HCT116 (cell line): ENCODE results near the gene TMEM182.
A peak's percentile ranks its signal among the peaks of the same experiment; 100 is the strongest.

Experiments
- MAX ChIP-seq: IDR thresholded peaks from 2 replicates; pipeline ENCODE4 v1.6.1; 2012
- POLR2AphosphoS5 ChIP-seq: IDR thresholded peaks from 2 replicates; pipeline ENCODE4 v1.6.1; 2011; ENCODE audit warnings: mild to moderate bottlenecking, low read depth, low read length, moderate library complexity

GRCh38 chr2:102736410-102737409 lies 25.1 kb upstream of the TMEM182 start:
- TF ChIP-seq MAX (peak; percentile 79), POLR2AphosphoS5 (peak; percentile 96)
